Measurements from ENCODE around the gene CATSPERZ. TPM values are rescaled to one million over a fixed set of nuclear protein-coding genes. Genes with fewer than 3 reads are reported as not detected.

The CATSPERZ gene
- total RNA-seq, 2 donors from 2014 or later: 0.56 TPM; not detected in 1

DNA sequence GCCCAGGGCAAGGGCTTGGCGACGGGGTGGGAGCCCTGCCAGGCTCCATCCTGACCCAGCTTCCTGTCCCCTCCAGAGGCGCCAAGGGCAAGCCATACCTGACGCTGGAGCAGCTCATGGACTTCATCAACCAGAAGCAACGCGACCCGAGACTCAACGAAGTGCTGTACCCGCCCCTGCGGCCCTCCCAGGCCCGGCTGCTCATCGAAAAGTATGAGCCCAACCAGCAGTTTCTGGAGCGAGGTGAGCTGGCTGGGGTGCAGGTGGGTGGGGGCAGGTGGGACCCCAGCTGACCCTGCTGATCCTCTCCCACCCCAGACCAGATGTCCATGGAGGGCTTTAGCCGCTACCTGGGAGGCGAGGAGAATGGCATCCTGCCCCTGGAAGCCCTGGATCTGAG lies 43.9 kb upstream of the CATSPERZ start:
- Histone ChIP-seq H3K36me3 (peaks cover 14% of the 10 kb centered on the region), H3K4me3 (no peak overlapping the region), H3K27me3 (no peaks in the 10 kb centered on the region), H3K9ac (ENCODE audit: low read depth in 2 of 2, low read length in 2 of 2) (no peak overlapping the region), H3K27ac (no peak overlapping the region), H3K9me3 (no peaks in the 10 kb centered on the region), H3K4me1 (peaks cover 9% of the 10 kb centered on the region)
- DNase-seq: no peak
- intact Hi-C loops (cut with DNase I): no loop called here
- no peak for TF ChIP-seq CTCF (IDR thresholded peaks at IDR 0.05)

DNA sequence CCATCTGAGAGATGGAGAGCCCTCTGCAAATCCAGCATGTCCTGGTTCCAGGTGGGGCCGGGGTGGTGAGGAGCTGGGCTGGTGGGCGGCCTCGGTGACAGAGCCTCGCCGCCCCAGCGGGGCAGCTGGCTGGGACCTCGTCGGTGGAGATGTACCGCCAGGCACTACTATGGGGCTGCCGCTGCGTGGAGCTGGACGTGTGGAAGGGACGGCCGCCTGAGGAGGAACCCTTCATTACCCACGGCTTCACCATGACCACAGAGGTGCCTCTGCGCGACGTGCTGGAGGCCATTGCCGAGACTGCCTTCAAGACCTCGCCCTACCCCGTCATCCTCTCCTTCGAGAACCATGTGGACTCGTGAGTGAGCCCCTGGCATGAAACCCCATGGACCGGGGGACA lies 41.8 kb upstream of the CATSPERZ start:
- no peaks in the 10 kb centered on the region for H3K27me3 ChIP-seq
- no peak for DNase-seq
- no peak overlapping the region for H3K4me3 ChIP-seq
- peaks cover 1% of the 10 kb centered on the region for H3K4me1 ChIP-seq
- H3K36me3 ChIP-seq: peaks cover 14% of the 10 kb centered on the region
- intact Hi-C loops (cut with DNase I): no loop called here
- no peak for TF ChIP-seq CTCF (IDR thresholded peaks at IDR 0.05)
- no peaks in the 10 kb centered on the region for H3K9me3 ChIP-seq
- H3K9ac ChIP-seq (ENCODE audit: low read depth in 2 of 2, low read length in 2 of 2): no peak overlapping the region
- no peak overlapping the region for H3K27ac ChIP-seq

DNA sequence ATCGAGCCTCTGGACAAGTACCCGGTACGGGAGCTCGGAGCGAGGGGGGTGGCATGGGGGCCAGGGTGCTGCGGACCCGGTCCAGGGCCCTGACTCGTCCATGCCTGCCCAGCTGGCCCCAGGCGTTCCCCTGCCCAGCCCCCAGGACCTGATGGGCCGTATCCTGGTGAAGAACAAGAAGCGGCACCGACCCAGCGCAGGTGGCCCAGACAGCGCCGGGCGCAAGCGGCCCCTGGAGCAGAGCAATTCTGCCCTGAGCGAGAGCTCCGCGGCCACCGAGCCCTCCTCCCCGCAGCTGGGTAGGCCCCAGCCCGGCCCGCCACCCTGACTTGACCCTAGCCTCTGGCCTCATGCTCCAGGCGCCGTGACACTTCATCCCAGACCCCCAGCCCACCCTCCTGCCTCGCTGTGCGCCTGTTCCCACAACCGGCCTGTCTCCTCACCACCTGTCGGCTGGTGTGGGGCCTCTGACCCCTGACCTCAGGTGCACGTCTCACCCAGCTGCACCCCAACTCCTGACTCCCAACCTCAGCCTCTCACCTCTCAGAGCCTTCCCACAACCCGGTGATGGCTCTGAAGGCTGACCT lies 41.1 kb upstream of the CATSPERZ start:
- no peak for DNase-seq
- TF ChIP-seq CTCF (IDR thresholded peaks at IDR 0.05): no peak
- H3K4me1 ChIP-seq: no peaks in the 10 kb centered on the region
- peaks cover 20% of the 10 kb centered on the region for H3K36me3 ChIP-seq
- no peak overlapping the region for H3K27ac ChIP-seq
- H3K27me3 ChIP-seq: no peaks in the 10 kb centered on the region
- intact Hi-C loops (cut with DNase I): no loop called here
- H3K4me3 ChIP-seq: no peak overlapping the region
- H3K9ac ChIP-seq (ENCODE audit: low read depth in 2 of 2, low read length in 2 of 2): no peak overlapping the region
- no peaks in the 10 kb centered on the region for H3K9me3 ChIP-seq

DNA sequence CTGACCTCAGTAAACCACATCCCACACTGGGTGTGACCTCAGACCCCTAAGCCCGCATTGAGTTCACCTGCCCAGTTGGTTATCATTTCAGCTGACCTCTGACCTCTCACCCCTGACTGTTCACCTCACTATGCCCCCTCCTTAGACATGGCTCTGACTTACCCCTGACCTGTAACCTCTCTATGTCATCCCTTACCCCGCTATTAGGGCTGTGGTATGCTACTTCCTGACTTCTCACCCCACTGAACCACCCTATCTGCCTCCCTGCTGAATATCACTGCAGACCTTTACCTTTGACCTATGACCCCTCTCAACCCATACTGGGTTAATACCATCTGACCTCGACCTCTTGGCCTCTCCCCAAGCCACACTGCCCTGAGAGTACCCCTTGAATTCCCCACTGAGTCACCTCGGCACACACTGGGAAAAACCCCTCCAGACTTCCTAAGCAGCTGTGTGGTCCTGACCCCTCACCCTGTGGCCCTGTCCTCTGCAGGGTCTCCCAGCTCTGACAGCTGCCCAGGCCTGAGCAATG lies 40.6 kb upstream of the CATSPERZ start:
- H3K27me3 ChIP-seq: no peaks in the 10 kb centered on the region
- no peak for TF ChIP-seq CTCF (IDR thresholded peaks at IDR 0.05)
- peaks cover 21% of the 10 kb centered on the region for H3K36me3 ChIP-seq
- intact Hi-C loops (cut with DNase I): no loop called here
- no peak overlapping the region for H3K4me3 ChIP-seq
- H3K27ac ChIP-seq: no peak overlapping the region
- H3K9ac ChIP-seq (ENCODE audit: low read depth in 2 of 2, low read length in 2 of 2): no peak overlapping the region
- no peaks in the 10 kb centered on the region for H3K4me1 ChIP-seq
- DNase-seq: no peak
- no peaks in the 10 kb centered on the region for H3K9me3 ChIP-seq

GRCh38 chr11:64260147-64260708 lies 39.9 kb upstream of the CATSPERZ start:
- Histone ChIP-seq H3K9ac (ENCODE audit: low read depth in 2 of 2, low read length in 2 of 2) (no peak overlapping the region), H3K4me3 (no peak overlapping the region), H3K9me3 (no peaks in the 10 kb centered on the region), H3K4me1 (no peaks in the 10 kb centered on the region), H3K36me3 (peaks cover 27% of the 10 kb centered on the region), H3K27ac (no peak overlapping the region), H3K27me3 (no peaks in the 10 kb centered on the region)
- no peak for TF ChIP-seq CTCF (IDR thresholded peaks at IDR 0.05)
- no peak for DNase-seq
- intact Hi-C loops (cut with DNase I): no loop called here
